OCI-LY1 (cell line): ENCODE measurements around the gene HEMGN.
"Not testable (repeated sequence)": the region's sequence is repeated elsewhere in the genome, so short reads cannot be mapped to it uniquely, and the experiment has no call there.

Experiments
- H2AFZ ChIP-seq: fragments of 200-600 bp; sonication (generic), shearing (Covaris generic); 2 replicates; pipeline ENCODE4 v1.6.0; 2014; ENCODE audit warnings: antibody characterized with exemption, mild to moderate bottlenecking, low read length
- H3F3A ChIP-seq: fragments of 200-600 bp; sonication (generic), shearing (Covaris generic); 2 replicates; pipeline ENCODE4 v1.6.0; 2014; ENCODE audit warnings: mild to moderate bottlenecking, antibody characterized with exemption, low read length, moderate library complexity; ENCODE audit not compliant: insufficient read depth
- H3K27ac ChIP-seq: fragments of 200-600 bp; sonication (generic); 2 replicates; pipeline ENCODE4 v1.5.1; 2014; ENCODE audit warnings: low read length, mixed run types, mild to moderate bottlenecking, low read depth; ENCODE audit not compliant: poor library complexity, severe bottlenecking
- H3K27me3 ChIP-seq: fragments of 200-600 bp; sonication (generic); 2 replicates; pipeline ENCODE4 v1.6.0; 2014; ENCODE audit warnings: antibody characterized with exemption, mild to moderate bottlenecking, low read length, moderate library complexity; ENCODE audit not compliant: insufficient read depth
- H3K36me3 ChIP-seq: fragments of 200-600 bp; sonication (generic); 2 replicates; pipeline ENCODE4 v1.6.1; 2014; ENCODE audit warnings: mild to moderate bottlenecking, antibody characterized with exemption, low read length, moderate library complexity, mixed read lengths; ENCODE audit not compliant: insufficient read depth
- H3K4me1 ChIP-seq: fragments of 200-600 bp; sonication (generic); 2 replicates; pipeline ENCODE4 v1.5.1; 2014; ENCODE audit warnings: mild to moderate bottlenecking, low read length, moderate library complexity; ENCODE audit not compliant: insufficient read depth, severe bottlenecking
- H3K4me2 ChIP-seq: fragments of 200-600 bp; sonication (generic), shearing (Covaris generic); 2 replicates; pipeline ENCODE4 v1.6.1; 2014; ENCODE audit warnings: low read length
- H3K4me3 ChIP-seq: fragments of 200-600 bp; sonication (generic); 2 replicates; pipeline ENCODE4 v1.5.1; 2014; ENCODE audit warnings: low read length, low read depth, mild to moderate bottlenecking, mixed read lengths; ENCODE audit not compliant: poor library complexity, severe bottlenecking
- H3K79me2 ChIP-seq: fragments of 200-600 bp; shearing (Covaris generic); 2 replicates; pipeline ENCODE4 v1.6.1; 2016; ENCODE audit warnings: mixed run types, low read length, mixed read lengths; ENCODE audit not compliant: insufficient read depth
- H3K9ac ChIP-seq: fragments of 200-600 bp; sonication (generic), shearing (Covaris generic); 2 replicates; pipeline ENCODE4 v1.6.1; 2014; ENCODE audit warnings: mild to moderate bottlenecking, low read length, mixed read lengths
- H3K9me2 ChIP-seq: fragments of 200-600 bp; sonication (generic), shearing (Covaris generic); 2 replicates; pipeline ENCODE4 v1.6.1; 2014; ENCODE audit warnings: low read depth, mild to moderate bottlenecking, low read length, mixed read lengths
- H3K9me3 ChIP-seq: fragments of 200-600 bp; shearing (Covaris generic); 2 replicates; pipeline ENCODE4 v1.6.1; 2014; ENCODE audit warnings: low read length, mixed read lengths
- H4K20me1 ChIP-seq: fragments of 200-600 bp; sonication (generic), shearing (Covaris generic); 2 replicates; pipeline ENCODE4 v1.6.0; 2016; ENCODE audit warnings: mild to moderate bottlenecking, low read length; ENCODE audit not compliant: insufficient read depth
- EZH2 ChIP-seq: fragments of 200-600 bp; sonication (generic), shearing (Covaris generic); IDR thresholded peaks from 2 replicates; pipeline ENCODE4 v1.8.0; 2017; ENCODE audit warnings: borderline replicate concordance, mixed run types, mild to moderate bottlenecking, antibody characterized with exemption, low read length, moderate library complexity, mixed read lengths
- TF ChIP-seq, protein P1 (sequence below): fragments of 200-600 bp; sonication (generic), shearing (Covaris generic); IDR thresholded peaks from 2 replicates; pipeline ENCODE4 v1.5.1; 2017; ENCODE audit warnings: mild to moderate bottlenecking, antibody characterized with exemption, low read length, moderate library complexity, mixed read lengths

HEMGN gene

DNA sequence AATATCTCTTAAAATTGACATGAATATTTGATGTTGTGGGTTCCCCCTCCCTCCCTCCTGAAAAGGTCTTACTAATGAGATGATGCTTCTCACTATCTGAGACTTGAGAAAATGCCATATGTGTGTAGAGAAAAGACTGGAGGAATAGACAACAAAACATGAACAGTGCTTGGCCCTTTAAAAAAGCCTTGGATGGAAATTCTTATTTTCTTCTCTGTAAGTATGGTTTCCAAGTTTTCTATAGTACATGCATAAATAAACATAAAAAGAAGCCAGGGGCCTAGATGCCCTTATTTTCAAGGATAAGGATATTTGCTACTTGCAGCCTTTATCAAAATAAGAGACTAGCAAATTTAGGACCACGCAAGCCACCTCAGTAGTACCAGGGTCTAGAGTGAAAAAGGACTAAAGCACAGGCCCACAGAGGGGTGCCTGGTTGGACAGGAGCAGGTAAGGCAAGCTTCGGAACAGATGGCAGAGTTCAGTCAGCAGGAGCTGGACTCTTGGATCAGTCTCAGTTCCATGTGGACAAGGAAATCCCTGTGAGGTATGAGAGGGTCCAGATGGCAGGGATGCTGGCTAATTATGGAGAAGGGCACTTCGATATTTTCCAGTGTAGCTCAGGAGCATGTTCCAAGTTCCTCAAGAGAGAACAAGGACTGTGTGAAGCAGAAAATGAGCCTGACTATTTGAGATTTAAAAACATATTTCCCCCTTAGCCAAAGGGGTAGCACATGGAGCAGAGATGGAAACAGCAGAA lies 40.6 kb upstream of the HEMGN start:
- Histone ChIP-seq H4K20me1 (no peaks in the 10 kb centered on the region), H3K4me2 (no peak overlapping the region), H3K9ac (no peak overlapping the region), H3K4me1 (peaks cover 17% of the 10 kb centered on the region), H3K27me3 (no peaks in the 10 kb centered on the region), H2AFZ (no peak overlapping the region), H3K79me2 (no peaks in the 10 kb centered on the region; the same call in 1 of the 2 replicates), H3F3A (no peaks in the 10 kb centered on the region), H3K4me3 (no peak overlapping the region), H3K9me3 (no peaks in the 10 kb centered on the region), H3K36me3 (peaks cover 4% of the 10 kb centered on the region), H3K9me2 (no peaks in the 10 kb centered on the region), H3K27ac (no peak overlapping the region)
- TF ChIP-seq, protein P1, sequence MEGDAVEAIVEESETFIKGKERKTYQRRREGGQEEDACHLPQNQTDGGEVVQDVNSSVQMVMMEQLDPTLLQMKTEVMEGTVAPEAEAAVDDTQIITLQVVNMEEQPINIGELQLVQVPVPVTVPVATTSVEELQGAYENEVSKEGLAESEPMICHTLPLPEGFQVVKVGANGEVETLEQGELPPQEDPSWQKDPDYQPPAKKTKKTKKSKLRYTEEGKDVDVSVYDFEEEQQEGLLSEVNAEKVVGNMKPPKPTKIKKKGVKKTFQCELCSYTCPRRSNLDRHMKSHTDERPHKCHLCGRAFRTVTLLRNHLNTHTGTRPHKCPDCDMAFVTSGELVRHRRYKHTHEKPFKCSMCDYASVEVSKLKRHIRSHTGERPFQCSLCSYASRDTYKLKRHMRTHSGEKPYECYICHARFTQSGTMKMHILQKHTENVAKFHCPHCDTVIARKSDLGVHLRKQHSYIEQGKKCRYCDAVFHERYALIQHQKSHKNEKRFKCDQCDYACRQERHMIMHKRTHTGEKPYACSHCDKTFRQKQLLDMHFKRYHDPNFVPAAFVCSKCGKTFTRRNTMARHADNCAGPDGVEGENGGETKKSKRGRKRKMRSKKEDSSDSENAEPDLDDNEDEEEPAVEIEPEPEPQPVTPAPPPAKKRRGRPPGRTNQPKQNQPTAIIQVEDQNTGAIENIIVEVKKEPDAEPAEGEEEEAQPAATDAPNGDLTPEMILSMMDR, result no peak
- no peak for TF ChIP-seq EZH2

DNA sequence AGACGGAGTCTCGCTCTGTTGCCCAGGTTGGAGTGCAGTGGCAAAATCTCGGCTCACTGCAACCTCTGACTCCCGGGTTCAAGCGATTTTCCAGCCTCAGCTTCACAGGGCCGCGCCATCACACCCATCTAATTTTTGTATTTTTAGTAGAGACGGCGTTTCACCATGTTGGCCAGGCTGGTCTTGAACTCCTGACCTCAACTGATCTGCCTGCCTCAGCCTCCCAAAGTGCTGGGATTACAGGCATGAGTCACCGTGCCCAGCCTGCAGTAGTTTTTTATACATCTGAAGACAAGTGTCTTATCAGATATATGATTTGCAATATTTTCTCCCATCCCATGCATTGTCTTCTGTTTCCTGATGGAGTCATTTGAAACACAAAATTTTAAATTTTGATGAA lies 38.7 kb upstream of the HEMGN start:
- H3K4me3 ChIP-seq, H3K27me3 ChIP-seq, H3K9me3 ChIP-seq, H3K4me2 ChIP-seq, H3K79me2 ChIP-seq, H2AFZ ChIP-seq, H3K4me1 ChIP-seq, H3K36me3 ChIP-seq, H3K9me2 ChIP-seq, H4K20me1 ChIP-seq, H3K27ac ChIP-seq, H3K9ac ChIP-seq, H3F3A ChIP-seq: not testable (repeated sequence)

- Histone ChIP-seq H3K4me1 (no peaks in the 10 kb centered on the region), H3K4me2 (no peak overlapping the region), H3K27me3 (no peaks in the 10 kb centered on the region), H3K36me3 (no peaks in the 10 kb centered on the region; the same call in 1 of the 2 replicates), H3K27ac (no peak overlapping the region), H3K79me2 (no peaks in the 10 kb centered on the region), H2AFZ (no peak overlapping the region), H3K9ac (no peak overlapping the region), H3F3A (no peaks in the 10 kb centered on the region), H3K4me3 (no peak overlapping the region), H4K20me1 (no peaks in the 10 kb centered on the region), H3K9me2 (no peaks in the 10 kb centered on the region), H3K9me3 (no peaks in the 10 kb centered on the region)
- TF ChIP-seq, protein P1, result no peak
- TF ChIP-seq EZH2, result no peak
These were observed 37.4 kb upstream of the HEMGN start for GRCh38 chr9:97975376-97975775.

- Histone ChIP-seq H3K4me2 (no peak overlapping the region), H3K36me3 (no peaks in the 10 kb centered on the region; the same call in 1 of the 2 replicates), H3K9me3 (no peaks in the 10 kb centered on the region), H3K79me2 (no peaks in the 10 kb centered on the region), H3F3A (no peaks in the 10 kb centered on the region), H4K20me1 (no peaks in the 10 kb centered on the region), H3K4me1 (no peaks in the 10 kb centered on the region), H3K9me2 (no peaks in the 10 kb centered on the region), H3K27me3 (no peaks in the 10 kb centered on the region), H3K9ac (no peak overlapping the region), H3K27ac (no peak overlapping the region), H2AFZ (no peak overlapping the region), H3K4me3 (no peak overlapping the region)
- TF ChIP-seq, protein P1, result no peak
- no peak for TF ChIP-seq EZH2
These were observed 34.8 kb upstream of the HEMGN start for GRCh38 chr9:97972753-97973152.
